Upper lobe of left lung (tissue), 6 donors: ENCODE results near the gene TBC1D5. TPM values are rescaled to one million over a fixed set of nuclear protein-coding genes. Genes with fewer than 3 reads are reported as not detected.

Experiments
- ATAC-seq, 2 donors: fragments of 200-7000 bp; cut with Tn5 transposase; one replicate each; pipeline ENCODE4 v1.9.1; 2022; ENCODE audit warnings: mild to moderate bottlenecking in 2 of 2, moderate library complexity in 2 of 2; ENCODE audit not compliant: low FRiP score in 2 of 2
- DNase-seq, 2 donors: peaks; one replicate each; pipeline ENCODE4 v3.0.0-alpha.2; 2019 to 2020
- H3K27ac ChIP-seq, 4 donors: fragments of 200-600 bp; sonication (generic); one replicate each; pipeline ENCODE4 v1.5.1; 2016 to 2019
- H3K27me3 ChIP-seq, 4 donors: fragments of 200-600 bp; sonication (generic); one replicate each; pipeline ENCODE4 v1.5.1; 2017 to 2019
- H3K36me3 ChIP-seq, 4 donors: fragments of 200-600 bp; sonication (generic); one replicate each; pipeline ENCODE4 v1.5.1; 2016 to 2019
- H3K4me1 ChIP-seq, 4 donors: fragments of 200-600 bp; sonication (generic); one replicate each; pipeline ENCODE4 v1.5.1; 2018 to 2019
- H3K4me3 ChIP-seq, 4 donors: fragments of 200-600 bp; sonication (generic); one replicate each; pipeline ENCODE4 v1.5.1; 2017 to 2019; ENCODE audit warnings: mild to moderate bottlenecking in 2 of 4, moderate library complexity in 1 of 4
- H3K9me3 ChIP-seq, 4 donors: fragments of 200-600 bp; sonication (generic); one replicate each; pipeline ENCODE4 v1.5.1; 2018 to 2019
- EP300 ChIP-seq, 4 donors: sonication (generic); formaldehyde crosslinking; IDR thresholded peaks; one replicate each; pipeline ENCODE4 v1.5.1; 2017; ENCODE audit warnings: antibody characterized with exemption in 4 of 4, control low read depth in 2 of 4
- POLR2A ChIP-seq, 4 donors: fragments of 450-650 bp; IDR thresholded peaks; one replicate each; pipeline ENCODE4 v1.5.1; 2016 to 2017; ENCODE audit warnings: antibody characterized with exemption in 4 of 4, mild to moderate bottlenecking in 2 of 4
- POLR2AphosphoS5 ChIP-seq, 2 donors: sonication (generic); formaldehyde crosslinking; IDR thresholded peaks; one replicate each; pipeline ENCODE4 v1.5.1; 2017; ENCODE audit warnings: antibody characterized with exemption in 2 of 2
- WGBS, 2 donors: methylation state at CpG; one replicate each; pipeline ENCODE4 v1.1.5; 2017 to 2018; 5-methylcytosine and 5-hydroxymethylcytosine counted together
- total RNA-seq, 6 donors: library from RNA; depleted of rRNA in 4 of 6; stranded (reverse); fragments of >200 nt in 4 of 6; gene quantifications; one replicate each; pipeline versions ENCODE4 v1.1.0 to v1.2.1, GENCODE V29; 2016 to 2021
- TF ChIP-seq, protein P1 (sequence below), 6 experiments: fragments of 450-650 bp in 4 of 6; fragments of 200-600 bp in 2 of 6; sonication (generic) in 2 of 6; IDR thresholded peaks; one replicate each; pipeline ENCODE4 v1.5.1; 2016 to 2019; ENCODE audit warnings: antibody characterized with exemption in 6 of 6
- donor health status: DM: no; HTN: no; CAD: no; lungs with moderate emphysema.
- donor health status: DM: no; HTN: yes; CAD: no; lungs with severe emphysema.

The TBC1D5 gene
- total RNA-seq, 6 donors from 2014 or later, result 53.0 to 135 (median 63.3) TPM

DNA sequence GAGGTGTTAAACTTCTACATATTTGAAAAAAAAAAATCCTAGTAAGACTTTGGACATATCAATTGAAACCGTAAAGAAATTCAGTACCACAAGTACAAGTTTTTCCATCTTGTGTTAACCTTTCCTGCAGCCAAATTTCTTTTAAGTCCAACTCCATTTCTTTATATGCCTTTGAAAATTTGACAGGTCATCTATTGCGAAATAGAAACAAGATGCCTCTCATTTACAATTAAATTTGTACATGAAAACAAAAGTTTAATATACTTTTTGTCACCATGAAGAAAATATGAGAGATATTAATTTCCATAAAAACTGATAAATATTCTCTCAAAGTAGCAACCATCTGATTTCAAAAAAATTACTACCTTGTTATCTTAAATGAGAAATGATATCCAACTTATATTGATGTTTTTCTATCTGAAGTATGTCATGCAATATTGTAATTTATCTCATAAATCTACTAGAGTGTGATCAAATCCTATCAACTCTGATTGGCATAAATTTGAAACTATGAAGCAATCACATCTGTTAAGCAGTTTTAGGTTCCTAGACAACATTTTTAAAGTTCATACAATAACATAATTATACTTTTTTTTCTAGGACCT is 68.2 kb downstream of the TBC1D5 start:
- Histone ChIP-seq H3K9me3 (no peaks in the 10 kb centered on the region), H3K36me3 (no peaks in the 10 kb centered on the region), H3K4me1 (no peaks in the 10 kb centered on the region), H3K4me3 (no peak overlapping the region), H3K27ac (no peak overlapping the region), H3K27me3 (no peaks in the 10 kb centered on the region)
- DNase-seq, result no peak
- ATAC-seq, result no peak
- TF ChIP-seq EP300 (IDR thresholded peaks at IDR 0.05) (no peak), POLR2AphosphoS5 (IDR thresholded peaks at IDR 0.05) (no peak), POLR2A (IDR thresholded peaks at IDR 0.05) (no peak)
- TF ChIP-seq, protein P1, sequence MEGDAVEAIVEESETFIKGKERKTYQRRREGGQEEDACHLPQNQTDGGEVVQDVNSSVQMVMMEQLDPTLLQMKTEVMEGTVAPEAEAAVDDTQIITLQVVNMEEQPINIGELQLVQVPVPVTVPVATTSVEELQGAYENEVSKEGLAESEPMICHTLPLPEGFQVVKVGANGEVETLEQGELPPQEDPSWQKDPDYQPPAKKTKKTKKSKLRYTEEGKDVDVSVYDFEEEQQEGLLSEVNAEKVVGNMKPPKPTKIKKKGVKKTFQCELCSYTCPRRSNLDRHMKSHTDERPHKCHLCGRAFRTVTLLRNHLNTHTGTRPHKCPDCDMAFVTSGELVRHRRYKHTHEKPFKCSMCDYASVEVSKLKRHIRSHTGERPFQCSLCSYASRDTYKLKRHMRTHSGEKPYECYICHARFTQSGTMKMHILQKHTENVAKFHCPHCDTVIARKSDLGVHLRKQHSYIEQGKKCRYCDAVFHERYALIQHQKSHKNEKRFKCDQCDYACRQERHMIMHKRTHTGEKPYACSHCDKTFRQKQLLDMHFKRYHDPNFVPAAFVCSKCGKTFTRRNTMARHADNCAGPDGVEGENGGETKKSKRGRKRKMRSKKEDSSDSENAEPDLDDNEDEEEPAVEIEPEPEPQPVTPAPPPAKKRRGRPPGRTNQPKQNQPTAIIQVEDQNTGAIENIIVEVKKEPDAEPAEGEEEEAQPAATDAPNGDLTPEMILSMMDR (IDR thresholded peaks at IDR 0.05), result no peak
- 47 to 53% methylated on average over 2 of the region's 2 CpGs for WGBS, 2 donors

- ATAC-seq, result no peak
- no peaks in the 10 kb centered on the region for H3K9me3 ChIP-seq
- no peak overlapping the region for H3K27ac ChIP-seq
- no peak for DNase-seq
- no peaks in the 10 kb centered on the region for H3K36me3 ChIP-seq
- H3K4me1 ChIP-seq, result no peaks in the 10 kb centered on the region
- WGBS, 2 donors, result 73 to 81% methylated on average over 3 of the region's 3 CpGs
- H3K27me3 ChIP-seq, result no peaks in the 10 kb centered on the region
- no peak for TF ChIP-seq POLR2AphosphoS5 (IDR thresholded peaks at IDR 0.05)
- TF ChIP-seq, protein P1 (IDR thresholded peaks at IDR 0.05), result no peak
- no peak for TF ChIP-seq POLR2A (IDR thresholded peaks at IDR 0.05)
- no peak for TF ChIP-seq EP300 (IDR thresholded peaks at IDR 0.05)
- H3K4me3 ChIP-seq, result no peak overlapping the region
These were observed 69.9 kb downstream of the TBC1D5 start for GRCh38 chr3:17672506-17672905.

- no peak for TF ChIP-seq POLR2AphosphoS5 (IDR thresholded peaks at IDR 0.05)
- TF ChIP-seq EP300 (IDR thresholded peaks at IDR 0.05), result no peak
- Histone ChIP-seq H3K4me3 (no peak overlapping the region), H3K36me3 (no peaks in the 10 kb centered on the region), H3K27me3 (no peaks in the 10 kb centered on the region), H3K9me3 (no peaks in the 10 kb centered on the region), H3K4me1 (no peaks in the 10 kb centered on the region), H3K27ac (no peak overlapping the region)
- ATAC-seq, result no peak
- DNase-seq, result no peak
- 68 to 76% methylated on average over 3 of the region's 3 CpGs for WGBS, 2 donors
These were observed 71.7 kb downstream of the TBC1D5 start for GRCh38 chr3:17670749-17671148.

DNA sequence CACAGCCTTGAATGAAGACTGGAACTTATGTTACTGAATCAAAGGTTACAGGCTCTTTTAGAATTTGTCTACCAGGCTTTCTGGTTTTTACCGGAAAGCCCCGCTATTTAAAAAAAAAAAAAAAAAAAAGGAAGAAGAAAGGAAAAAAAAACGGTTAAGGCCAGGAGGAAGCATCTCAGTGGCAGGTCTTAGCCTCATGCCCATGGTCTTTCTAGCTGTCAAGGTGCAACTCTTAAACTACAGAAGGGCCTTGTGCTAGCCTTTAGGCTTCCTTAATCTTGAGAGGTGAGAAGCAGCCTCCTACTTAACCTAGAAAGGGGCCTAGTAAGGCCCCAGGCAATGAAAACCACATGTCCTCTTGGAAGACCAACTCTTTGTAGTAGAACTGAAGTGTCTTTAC is 77.5 kb downstream of the TBC1D5 start:
- H3K9me3 ChIP-seq, result no peaks in the 10 kb centered on the region
- H3K27ac ChIP-seq, result no peak overlapping the region
- no peaks in the 10 kb centered on the region for H3K36me3 ChIP-seq
- no peak for DNase-seq
- no peak for TF ChIP-seq POLR2A (IDR thresholded peaks at IDR 0.05)
- TF ChIP-seq, protein P1 (IDR thresholded peaks at IDR 0.05), result no peak
- TF ChIP-seq POLR2AphosphoS5 (IDR thresholded peaks at IDR 0.05), result no peak
- TF ChIP-seq EP300 (IDR thresholded peaks at IDR 0.05), result no peak
- WGBS, 2 donors, result 52 to 68% methylated on average over 3 of the region's 3 CpGs
- H3K4me1 ChIP-seq, result no peaks in the 10 kb centered on the region
- no peak overlapping the region for H3K4me3 ChIP-seq
- ATAC-seq, result no peak
- no peaks in the 10 kb centered on the region for H3K27me3 ChIP-seq

GRCh38 chr3:17656264-17656663 is 86.2 kb downstream of the TBC1D5 start:
- Histone ChIP-seq H3K4me3 (no peak overlapping the region), H3K27ac (no peak overlapping the region), H3K27me3 (no peaks in the 10 kb centered on the region), H3K36me3 (no peaks in the 10 kb centered on the region), H3K4me1 (no peaks in the 10 kb centered on the region), H3K9me3 (no peaks in the 10 kb centered on the region)
- ATAC-seq (no peak), DNase-seq (no peak)
- no peak for TF ChIP-seq POLR2AphosphoS5 (IDR thresholded peaks at IDR 0.05)
- TF ChIP-seq, protein P1 (IDR thresholded peaks at IDR 0.05), result no peak
- no peak for TF ChIP-seq EP300 (IDR thresholded peaks at IDR 0.05)
- WGBS, 2 donors, result 56 to 73% methylated on average over 1 of the region's 1 CpG
